ENCODE measurements around the gene RAB11FIP5.
A peak's percentile ranks its signal among the peaks of the same experiment; 100 is the strongest.

Gene RAB11FIP5

DNA sequence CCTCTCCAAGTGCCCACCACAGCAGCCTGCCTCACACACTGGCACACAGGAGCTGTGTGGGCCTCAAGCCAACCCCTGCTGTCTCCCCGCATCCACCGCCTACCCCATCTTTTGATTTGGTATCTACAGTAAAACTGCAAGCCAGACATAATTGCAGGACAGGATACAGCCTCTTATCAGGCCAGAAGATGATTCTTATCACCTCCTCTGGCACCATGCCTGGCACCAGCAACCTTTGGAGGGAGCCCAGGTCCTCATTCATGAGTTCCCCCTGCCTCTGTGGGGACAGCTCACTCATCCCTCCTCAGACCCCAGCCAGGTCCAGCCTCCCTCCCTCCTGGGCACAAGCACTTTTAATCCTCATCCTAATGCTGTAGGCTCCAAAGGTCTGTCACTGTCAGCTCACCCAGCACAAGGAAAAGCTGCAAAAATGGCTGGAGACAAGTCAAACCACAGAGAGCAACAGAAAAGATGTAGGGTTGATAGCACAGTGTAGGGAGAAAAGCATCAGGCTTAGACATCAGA is 9.7 kb downstream of the RAB11FIP5 start:
- TF ChIP-seq, protein P1, sequence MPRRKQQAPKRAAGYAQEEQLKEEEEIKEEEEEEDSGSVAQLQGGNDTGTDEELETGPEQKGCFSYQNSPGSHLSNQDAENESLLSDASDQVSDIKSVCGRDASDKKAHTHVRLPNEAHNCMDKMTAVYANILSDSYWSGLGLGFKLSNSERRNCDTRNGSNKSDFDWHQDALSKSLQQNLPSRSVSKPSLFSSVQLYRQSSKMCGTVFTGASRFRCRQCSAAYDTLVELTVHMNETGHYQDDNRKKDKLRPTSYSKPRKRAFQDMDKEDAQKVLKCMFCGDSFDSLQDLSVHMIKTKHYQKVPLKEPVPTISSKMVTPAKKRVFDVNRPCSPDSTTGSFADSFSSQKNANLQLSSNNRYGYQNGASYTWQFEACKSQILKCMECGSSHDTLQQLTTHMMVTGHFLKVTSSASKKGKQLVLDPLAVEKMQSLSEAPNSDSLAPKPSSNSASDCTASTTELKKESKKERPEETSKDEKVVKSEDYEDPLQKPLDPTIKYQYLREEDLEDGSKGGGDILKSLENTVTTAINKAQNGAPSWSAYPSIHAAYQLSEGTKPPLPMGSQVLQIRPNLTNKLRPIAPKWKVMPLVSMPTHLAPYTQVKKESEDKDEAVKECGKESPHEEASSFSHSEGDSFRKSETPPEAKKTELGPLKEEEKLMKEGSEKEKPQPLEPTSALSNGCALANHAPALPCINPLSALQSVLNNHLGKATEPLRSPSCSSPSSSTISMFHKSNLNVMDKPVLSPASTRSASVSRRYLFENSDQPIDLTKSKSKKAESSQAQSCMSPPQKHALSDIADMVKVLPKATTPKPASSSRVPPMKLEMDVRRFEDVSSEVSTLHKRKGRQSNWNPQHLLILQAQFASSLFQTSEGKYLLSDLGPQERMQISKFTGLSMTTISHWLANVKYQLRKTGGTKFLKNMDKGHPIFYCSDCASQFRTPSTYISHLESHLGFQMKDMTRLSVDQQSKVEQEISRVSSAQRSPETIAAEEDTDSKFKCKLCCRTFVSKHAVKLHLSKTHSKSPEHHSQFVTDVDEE (CRISPR knock-in tag; IDR thresholded peaks at IDR 0.05) = no peak
- TF ChIP-seq TCF4 (CRISPR knock-in tag; IDR thresholded peaks at IDR 0.05; ENCODE audit: borderline replicate concordance) = peak; percentile 68; the same call in 1 of the 2 replicates
- ATAC-seq = peak; percentile 64

DNA sequence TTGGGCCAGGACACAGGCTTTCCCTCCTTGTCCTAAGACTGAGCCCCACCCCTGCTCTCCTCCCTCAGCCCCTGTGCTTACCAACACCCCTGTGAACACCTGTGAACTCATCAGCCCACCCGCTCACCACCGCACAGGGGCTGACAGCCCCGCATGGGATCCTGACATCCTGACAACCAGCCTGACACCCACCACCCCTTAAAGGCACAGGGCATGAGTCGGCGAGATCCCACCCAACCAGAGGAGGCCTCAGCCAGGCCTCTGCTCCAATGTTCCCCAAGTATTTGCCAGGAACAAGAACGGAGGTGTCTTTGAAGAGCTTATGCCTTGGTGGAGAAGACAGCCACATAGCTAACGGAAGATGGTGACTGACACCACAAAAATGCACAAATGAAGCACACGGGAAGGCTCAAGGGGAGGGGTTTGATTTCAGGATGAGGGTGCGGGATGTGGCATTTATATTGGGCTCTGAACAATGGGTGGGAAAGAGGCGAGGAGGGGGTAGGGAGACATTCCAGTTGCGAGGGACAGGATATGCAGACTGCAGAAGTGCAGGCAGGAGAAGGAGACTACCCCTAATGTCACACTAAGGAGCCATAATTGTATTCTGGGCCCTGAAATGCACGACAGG is 11.0 kb downstream of the RAB11FIP5 start:
- no peak for ATAC-seq

GRCh38 chr2:73100956-73101355 is 11.8 kb downstream of the RAB11FIP5 start:
- ATAC-seq = no peak
- TF ChIP-seq TOX (CRISPR knock-in tag; IDR thresholded peaks at IDR 0.05; ENCODE audit: borderline replicate concordance) (no peak), ZNF8 (CRISPR knock-in tag; IDR thresholded peaks at IDR 0.05) (no peak), ZFP3 (CRISPR knock-in tag; IDR thresholded peaks at IDR 0.05) (no peak), PPARA (CRISPR knock-in tag; IDR thresholded peaks at IDR 0.05; ENCODE audit: borderline replicate concordance) (no peak), CSDC2 (CRISPR knock-in tag; IDR thresholded peaks at IDR 0.05) (no peak), ZNF565 (CRISPR knock-in tag; conservative IDR thresholded peaks at IDR 0.05; ENCODE audit: low read depth) (no peak), TCF4 (CRISPR knock-in tag; IDR thresholded peaks at IDR 0.05; ENCODE audit: borderline replicate concordance) (no peak), SNAI2 (CRISPR knock-in tag; IDR thresholded peaks at IDR 0.05) (no peak), ZC3H10 (CRISPR knock-in tag; IDR thresholded peaks at IDR 0.05) (no peak), BACH2 (CRISPR knock-in tag; IDR thresholded peaks at IDR 0.05; ENCODE audit: borderline replicate concordance) (no peak)
- TF ChIP-seq, protein P2, sequence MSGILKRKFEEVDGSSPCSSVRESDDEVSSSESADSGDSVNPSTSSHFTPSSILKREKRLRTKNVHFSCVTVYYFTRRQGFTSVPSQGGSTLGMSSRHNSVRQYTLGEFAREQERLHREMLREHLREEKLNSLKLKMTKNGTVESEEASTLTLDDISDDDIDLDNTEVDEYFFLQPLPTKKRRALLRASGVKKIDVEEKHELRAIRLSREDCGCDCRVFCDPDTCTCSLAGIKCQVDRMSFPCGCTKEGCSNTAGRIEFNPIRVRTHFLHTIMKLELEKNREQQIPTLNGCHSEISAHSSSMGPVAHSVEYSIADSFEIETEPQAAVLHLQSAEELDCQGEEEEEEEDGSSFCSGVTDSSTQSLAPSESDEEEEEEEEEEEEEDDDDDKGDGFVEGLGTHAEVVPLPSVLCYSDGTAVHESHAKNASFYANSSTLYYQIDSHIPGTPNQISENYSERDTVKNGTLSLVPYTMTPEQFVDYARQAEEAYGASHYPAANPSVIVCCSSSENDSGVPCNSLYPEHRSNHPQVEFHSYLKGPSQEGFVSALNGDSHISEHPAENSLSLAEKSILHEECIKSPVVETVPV (CRISPR knock-in tag; IDR thresholded peaks at IDR 0.05) = no peak
- TF ChIP-seq, protein P3, sequence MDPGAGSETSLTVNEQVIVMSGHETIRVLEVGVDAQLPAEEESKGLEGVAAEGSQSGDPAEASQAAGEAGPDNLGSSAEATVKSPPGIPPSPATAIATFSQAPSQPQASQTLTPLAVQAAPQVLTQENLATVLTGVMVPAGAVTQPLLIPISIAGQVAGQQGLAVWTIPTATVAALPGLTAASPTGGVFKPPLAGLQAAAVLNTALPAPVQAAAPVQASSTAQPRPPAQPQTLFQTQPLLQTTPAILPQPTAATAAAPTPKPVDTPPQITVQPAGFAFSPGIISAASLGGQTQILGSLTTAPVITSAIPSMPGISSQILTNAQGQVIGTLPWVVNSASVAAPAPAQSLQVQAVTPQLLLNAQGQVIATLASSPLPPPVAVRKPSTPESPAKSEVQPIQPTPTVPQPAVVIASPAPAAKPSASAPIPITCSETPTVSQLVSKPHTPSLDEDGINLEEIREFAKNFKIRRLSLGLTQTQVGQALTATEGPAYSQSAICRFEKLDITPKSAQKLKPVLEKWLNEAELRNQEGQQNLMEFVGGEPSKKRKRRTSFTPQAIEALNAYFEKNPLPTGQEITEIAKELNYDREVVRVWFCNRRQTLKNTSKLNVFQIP (CRISPR knock-in tag; IDR thresholded peaks at IDR 0.05; ENCODE audit: borderline replicate concordance, low read depth) = no peak

More for the DNA sequence above, 11.0 kb downstream of the RAB11FIP5 start:
- no peak for TF ChIP-seq PATZ1 (CRISPR knock-in tag; IDR thresholded peaks at IDR 0.05; ENCODE audit: borderline replicate concordance)
- no peak for TF ChIP-seq GLIS3 (CRISPR knock-in tag; IDR thresholded peaks at IDR 0.05)
- TF ChIP-seq, protein P4, sequence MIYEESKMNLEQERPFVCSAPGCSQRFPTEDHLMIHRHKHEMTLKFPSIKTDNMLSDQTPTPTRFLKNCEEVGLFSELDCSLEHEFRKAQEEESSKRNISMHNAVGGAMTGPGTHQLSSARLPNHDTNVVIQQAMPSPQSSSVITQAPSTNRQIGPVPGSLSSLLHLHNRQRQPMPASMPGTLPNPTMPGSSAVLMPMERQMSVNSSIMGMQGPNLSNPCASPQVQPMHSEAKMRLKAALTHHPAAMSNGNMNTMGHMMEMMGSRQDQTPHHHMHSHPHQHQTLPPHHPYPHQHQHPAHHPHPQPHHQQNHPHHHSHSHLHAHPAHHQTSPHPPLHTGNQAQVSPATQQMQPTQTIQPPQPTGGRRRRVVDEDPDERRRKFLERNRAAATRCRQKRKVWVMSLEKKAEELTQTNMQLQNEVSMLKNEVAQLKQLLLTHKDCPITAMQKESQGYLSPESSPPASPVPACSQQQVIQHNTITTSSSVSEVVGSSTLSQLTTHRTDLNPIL (CRISPR knock-in tag; IDR thresholded peaks at IDR 0.05; ENCODE audit: low read depth) = no peak
- no peak for TF ChIP-seq ZFP3 (CRISPR knock-in tag; IDR thresholded peaks at IDR 0.05)
- TF ChIP-seq TOX (CRISPR knock-in tag; IDR thresholded peaks at IDR 0.05; ENCODE audit: borderline replicate concordance) = no peak
- TF ChIP-seq CSDC2 (CRISPR knock-in tag; IDR thresholded peaks at IDR 0.05) = no peak
- no peak for TF ChIP-seq ISL1 (CRISPR knock-in tag; IDR thresholded peaks at IDR 0.05)
- TF ChIP-seq, protein P1 (CRISPR knock-in tag; IDR thresholded peaks at IDR 0.05) = no peak
- TF ChIP-seq, protein P3 (CRISPR knock-in tag; IDR thresholded peaks at IDR 0.05; ENCODE audit: borderline replicate concordance, low read depth) = no peak
- TF ChIP-seq ZNF70 (CRISPR knock-in tag; IDR thresholded peaks at IDR 0.05) = no peak
- TF ChIP-seq ZC3H10 (CRISPR knock-in tag; IDR thresholded peaks at IDR 0.05) = no peak
- TF ChIP-seq ARNTL (CRISPR knock-in tag; IDR thresholded peaks at IDR 0.05; ENCODE audit: borderline replicate concordance, low read depth) = no peak
